A549 (cell line): ENCODE results near the gene TACR1.
"Not testable (repeated sequence)": the region's sequence is repeated elsewhere in the genome, so short reads cannot be mapped to it uniquely, and the experiment has no call there.

Experiments
- BCL3 ChIP-seq: fragments of >200 bp; sonication (Bioruptor Twin); formaldehyde crosslinking; IDR thresholded peaks from 3 replicates; pipeline ENCODE4 v1.6.1; 2016
- CHD4 ChIP-seq: fragments of 200-600 bp; sonication (generic); IDR thresholded peaks from 2 replicates; pipeline ENCODE4 v1.6.1; 2016; ENCODE audit warnings: antibody characterized with exemption, mild to moderate bottlenecking, borderline replicate concordance
- CTCF ChIP-seq: fragments of >200 bp; sonication (Bioruptor Twin); formaldehyde crosslinking; IDR thresholded peaks from 3 replicates; pipeline ENCODE4 v1.5.1; 2016
- EP300 ChIP-seq, 2 experiments: fragments of >200 bp; sonication (Bioruptor Twin); formaldehyde crosslinking; IDR thresholded peaks; 2 replicates in 1 of 2; 3 replicates in 1 of 2; pipeline ENCODE4 v1.6.1; 2016 to 2017
- JUN ChIP-seq, 2 experiments: fragments of >200 bp; sonication (Bioruptor Twin); formaldehyde crosslinking; IDR thresholded peaks; 2 replicates in 1 of 2; 3 replicates in 1 of 2; pipeline ENCODE4 v1.6.1; 2016 to 2017
- KDM1A ChIP-seq: fragments of 200-600 bp; sonication (generic); IDR thresholded peaks from 2 replicates; pipeline ENCODE4 v1.6.1; 2016; ENCODE audit warnings: low read depth, mild to moderate bottlenecking
- MYC ChIP-seq: IDR thresholded peaks from 2 replicates; pipeline ENCODE4 v1.6.1; 2012; ENCODE audit warnings: mild to moderate bottlenecking, inconsistent platforms, low read length, improper control_type of control experiment, borderline replicate concordance
- POLR2A ChIP-seq: IDR thresholded peaks from 2 replicates; pipeline ENCODE4 v1.6.1; 2012; ENCODE audit warnings: mild to moderate bottlenecking, low read length
- RARB ChIP-seq: fragments of 250-450 bp; sonication (Bioruptor Pico); IDR thresholded peaks from 2 replicates; pipeline ENCODE4 v1.8.0; 2021; ENCODE audit warnings: mild to moderate bottlenecking, moderate library complexity
- RCOR1 ChIP-seq: fragments of 150-350 bp; IDR thresholded peaks from 2 replicates; pipeline ENCODE4 v1.6.1; 2014; ENCODE audit warnings: antibody characterized with exemption, low read length, low read depth
- REST ChIP-seq: fragments of 200-600 bp; sonication (generic); IDR thresholded peaks from 2 replicates; pipeline ENCODE4 v1.6.1; 2016; ENCODE audit warnings: antibody characterized with exemption, mild to moderate bottlenecking, moderate library complexity
- USF2 ChIP-seq: fragments of 450-650 bp; IDR thresholded peaks from 2 replicates; pipeline ENCODE4 v1.6.1; 2014; ENCODE audit warnings: antibody characterized with exemption
- ZC3H11A ChIP-seq: fragments of 450-650 bp; IDR thresholded peaks from 2 replicates; pipeline ENCODE4 v1.6.1; 2014; ENCODE audit warnings: antibody characterized with exemption, mild to moderate bottlenecking

- not testable (repeated sequence) for TF ChIP-seq CTCF; KDM1A; POLR2A; JUN (IDR thresholded peaks at IDR 0.05); EP300 (IDR thresholded peaks at IDR 0.05); USF2; RCOR1; BCL3; CHD4; ZC3H11A; RARB (CRISPR knock-in tag); MYC
- 0 out of 2 replicates have a peak, but pooled peaks have one; percentile 21 for TF ChIP-seq REST
These were observed 53.1 kb downstream of the TACR1 start for GRCh38 chr2:75146221-75146605.
